AG09319 (cell line): ENCODE results near the gene LTO1.

Experiments used
- DNase-seq: peaks from one replicate; pipeline ENCODE4 v3.0.0-alpha.2; 2010; ENCODE audit warnings: low read depth; ENCODE audit errors: extremely low read depth
- TF ChIP-seq, protein P1 (sequence below): IDR thresholded peaks from 2 replicates; pipeline ENCODE4 v1.5.1; 2011; ENCODE audit warnings: low read depth, mild to moderate bottlenecking, inconsistent platforms, low read length, moderate library complexity

Gene LTO1

DNA sequence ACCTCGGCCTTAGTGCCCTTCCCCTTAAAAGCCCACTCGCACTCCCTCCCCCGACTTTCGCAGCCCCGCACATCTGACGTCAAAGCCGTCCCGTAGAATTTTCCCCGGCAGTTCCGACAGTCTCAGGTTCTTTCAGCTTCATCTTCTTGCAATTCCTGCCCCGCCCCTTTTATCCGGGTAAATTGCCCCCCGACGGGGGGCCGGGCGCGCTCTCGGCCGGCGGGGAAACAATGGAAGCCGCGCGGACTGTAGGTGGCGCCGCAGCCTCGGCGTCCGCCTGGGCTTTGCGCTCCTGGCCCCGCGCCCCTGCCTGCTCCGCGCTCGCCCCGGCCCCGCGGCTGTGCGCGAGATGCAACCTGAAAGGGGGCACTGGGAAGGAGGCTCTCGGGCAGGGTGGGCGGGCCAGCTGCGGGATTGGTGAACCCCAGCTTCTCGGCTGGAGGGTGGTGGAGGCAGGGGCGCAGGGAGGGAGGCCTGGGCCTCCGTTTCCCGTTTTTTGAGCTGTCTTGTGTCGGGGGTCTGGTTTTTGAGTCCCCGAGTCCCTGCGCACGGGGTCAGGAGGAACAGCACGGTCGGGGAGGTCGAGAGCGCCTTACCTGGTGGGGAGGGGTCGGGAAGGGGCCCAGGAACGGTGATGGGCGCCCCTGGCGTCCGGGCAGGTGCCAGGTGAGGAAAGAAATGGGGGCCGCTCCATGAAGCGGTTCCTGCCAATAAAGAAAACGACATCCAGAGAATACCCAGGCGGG is 29.5 kb upstream of the LTO1 start:
- TF ChIP-seq, protein P1, sequence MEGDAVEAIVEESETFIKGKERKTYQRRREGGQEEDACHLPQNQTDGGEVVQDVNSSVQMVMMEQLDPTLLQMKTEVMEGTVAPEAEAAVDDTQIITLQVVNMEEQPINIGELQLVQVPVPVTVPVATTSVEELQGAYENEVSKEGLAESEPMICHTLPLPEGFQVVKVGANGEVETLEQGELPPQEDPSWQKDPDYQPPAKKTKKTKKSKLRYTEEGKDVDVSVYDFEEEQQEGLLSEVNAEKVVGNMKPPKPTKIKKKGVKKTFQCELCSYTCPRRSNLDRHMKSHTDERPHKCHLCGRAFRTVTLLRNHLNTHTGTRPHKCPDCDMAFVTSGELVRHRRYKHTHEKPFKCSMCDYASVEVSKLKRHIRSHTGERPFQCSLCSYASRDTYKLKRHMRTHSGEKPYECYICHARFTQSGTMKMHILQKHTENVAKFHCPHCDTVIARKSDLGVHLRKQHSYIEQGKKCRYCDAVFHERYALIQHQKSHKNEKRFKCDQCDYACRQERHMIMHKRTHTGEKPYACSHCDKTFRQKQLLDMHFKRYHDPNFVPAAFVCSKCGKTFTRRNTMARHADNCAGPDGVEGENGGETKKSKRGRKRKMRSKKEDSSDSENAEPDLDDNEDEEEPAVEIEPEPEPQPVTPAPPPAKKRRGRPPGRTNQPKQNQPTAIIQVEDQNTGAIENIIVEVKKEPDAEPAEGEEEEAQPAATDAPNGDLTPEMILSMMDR, result peak; percentile 40
- no peak for DNase-seq

GRCh38 chr11:69703768-69704507 is 28.8 kb upstream of the LTO1 start, which contains the start of gene FGF19:
Gene FGF19, minus strand, starts transcription at chr11:69704022. Its CDS starts 146 bp downstream, at chr11:69703876.
- no peak for DNase-seq

GRCh38 chr11:69703453-69703767 is 28.3 kb upstream of the LTO1 start:
- DNase-seq, result no peak
- TF ChIP-seq, protein P1, result no peak

More at GRCh38 chr11:69703768-69704507, 28.8 kb upstream of the LTO1 start, which contains the start of gene FGF19:
- TF ChIP-seq, protein P1, result no peak

DNA sequence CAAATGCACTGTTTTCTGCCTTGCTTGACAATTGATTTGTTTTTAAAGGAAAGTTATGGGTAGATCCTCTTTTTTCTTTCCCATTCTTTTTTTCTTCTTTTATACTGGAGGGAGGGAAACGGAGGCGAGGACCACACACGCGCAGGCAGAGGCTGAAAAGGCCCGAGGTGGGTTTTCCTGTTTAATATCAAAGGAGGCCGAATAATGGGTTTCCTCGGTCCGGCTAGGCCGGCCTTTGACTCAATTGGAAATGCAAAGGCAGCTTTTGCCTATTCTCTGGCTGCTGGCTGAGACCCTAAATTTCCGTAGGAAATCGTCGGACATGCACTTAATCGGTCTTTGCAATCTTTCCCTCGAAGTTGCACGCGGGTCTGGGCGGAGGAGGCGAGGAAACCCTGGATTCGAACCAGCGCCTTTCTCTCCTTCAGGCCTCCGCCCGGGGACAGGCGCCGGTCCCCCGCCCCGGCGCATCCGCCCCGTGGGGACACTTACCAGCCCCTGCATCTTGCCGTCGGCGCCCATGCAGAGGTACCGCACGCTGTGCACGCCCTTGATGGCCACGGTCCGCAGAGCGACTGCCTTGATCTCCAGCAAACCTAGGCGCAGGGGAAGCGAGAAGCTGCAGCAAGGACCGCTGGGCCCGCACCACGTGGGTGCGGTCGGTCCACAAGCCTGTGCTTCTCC is 27.8 kb upstream of the LTO1 start:
- TF ChIP-seq, protein P1, result no peak
- DNase-seq, result no peak

GRCh38 chr11:69702239-69702691 is 27.1 kb upstream of the LTO1 start:
- no peak for DNase-seq
- TF ChIP-seq, protein P1, result no peak

DNA sequence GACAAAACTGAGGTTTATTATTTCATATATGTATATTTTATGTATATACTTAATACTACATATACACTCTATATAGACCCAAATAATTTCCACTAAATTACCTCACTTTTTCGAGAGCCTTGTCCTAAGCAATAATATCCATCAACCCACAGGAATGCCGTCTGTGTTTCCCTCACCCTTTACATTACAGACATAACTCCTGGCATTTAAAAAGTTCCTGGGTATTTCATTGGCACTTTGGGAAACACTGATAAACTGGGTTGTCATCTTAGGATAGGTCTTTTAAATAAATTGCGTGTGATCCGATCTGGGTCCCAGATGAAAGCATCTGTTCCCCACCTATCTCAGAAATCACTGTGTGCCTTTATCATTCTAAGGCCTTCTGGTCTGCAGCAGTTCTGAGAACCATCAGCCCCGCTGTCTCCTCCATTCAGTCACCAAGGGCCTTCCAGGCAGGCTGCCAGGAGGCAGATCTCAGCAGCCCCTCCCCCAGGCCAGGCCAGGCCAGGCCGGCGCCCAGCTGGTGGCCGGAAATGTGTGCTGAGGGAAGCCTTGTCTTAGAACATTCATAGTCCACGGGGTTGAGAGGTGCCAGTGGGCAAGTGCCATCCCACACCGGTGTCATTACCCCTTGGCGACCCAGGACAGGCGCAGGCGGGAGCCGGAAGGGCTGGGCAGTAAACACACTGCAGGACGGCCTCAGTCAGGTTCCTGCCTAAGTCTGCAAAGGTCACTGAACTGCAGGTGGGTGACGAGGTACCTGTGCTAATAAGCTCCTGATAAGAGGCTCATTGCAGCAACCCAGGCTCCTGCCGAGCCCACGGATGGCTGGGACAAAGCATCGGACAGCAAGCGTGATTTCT is 25.4 kb upstream of the LTO1 start:
- DNase-seq, result peak; percentile 4
- TF ChIP-seq, protein P1, result no peak
